GM12875 (cell line): ENCODE data around the gene RAD51D.

ENCODE experiments used
- H3K4me3 ChIP-seq: one replicate; pipeline ENCODE4 v1.5.1; 2011; ENCODE audit warnings: low read depth, low read length, control low read depth
- CTCF ChIP-seq: IDR thresholded peaks from 2 replicates; pipeline ENCODE4 v1.5.1; 2011; ENCODE audit warnings: low read depth, mild to moderate bottlenecking, control low read depth, inconsistent platforms, low read length, moderate library complexity, borderline replicate concordance; ENCODE audit not compliant: insufficient read depth

Gene RAD51D

DNA sequence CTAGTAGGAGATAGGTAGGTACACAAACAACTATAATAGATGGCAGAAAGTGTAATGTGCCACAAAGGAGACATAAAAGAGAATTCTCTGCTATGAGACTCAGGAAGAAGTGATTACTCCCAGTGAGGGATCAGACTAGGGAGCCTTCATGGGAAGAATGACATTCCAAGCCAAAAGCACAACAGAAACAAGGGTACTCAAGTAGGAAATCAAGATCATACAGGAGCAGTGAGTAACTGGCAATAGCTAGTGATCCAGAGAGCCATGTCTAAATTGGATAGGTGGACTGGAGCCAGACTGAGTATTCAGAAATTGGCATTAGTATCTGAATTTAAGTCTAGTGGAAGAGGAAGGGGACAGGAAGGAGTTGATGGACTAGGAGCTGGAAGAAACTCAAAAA, 66.9 kb downstream of the RAD51D start:
- no peak overlapping the region for H3K4me3 ChIP-seq
- no peak for TF ChIP-seq CTCF

DNA sequence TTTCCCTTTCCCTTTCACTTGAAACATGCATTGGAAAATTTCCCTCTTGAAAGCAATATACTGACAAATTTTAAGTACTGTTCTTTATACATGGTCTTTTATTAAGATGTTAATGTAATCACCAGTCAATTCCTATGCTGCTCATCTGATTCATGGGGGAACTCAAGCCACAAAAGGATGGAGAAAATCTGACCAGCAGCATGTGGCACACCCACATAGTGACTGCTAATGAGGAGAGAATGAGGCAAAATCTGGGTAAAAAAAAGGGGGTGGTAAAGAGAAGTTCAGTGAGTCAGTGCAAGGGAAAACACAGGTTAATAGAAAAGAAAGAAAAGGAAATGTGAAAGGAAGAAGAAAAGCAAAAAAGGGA, 67.4 kb downstream of the RAD51D start:
- no peak for TF ChIP-seq CTCF
- no peak overlapping the region for H3K4me3 ChIP-seq

DNA sequence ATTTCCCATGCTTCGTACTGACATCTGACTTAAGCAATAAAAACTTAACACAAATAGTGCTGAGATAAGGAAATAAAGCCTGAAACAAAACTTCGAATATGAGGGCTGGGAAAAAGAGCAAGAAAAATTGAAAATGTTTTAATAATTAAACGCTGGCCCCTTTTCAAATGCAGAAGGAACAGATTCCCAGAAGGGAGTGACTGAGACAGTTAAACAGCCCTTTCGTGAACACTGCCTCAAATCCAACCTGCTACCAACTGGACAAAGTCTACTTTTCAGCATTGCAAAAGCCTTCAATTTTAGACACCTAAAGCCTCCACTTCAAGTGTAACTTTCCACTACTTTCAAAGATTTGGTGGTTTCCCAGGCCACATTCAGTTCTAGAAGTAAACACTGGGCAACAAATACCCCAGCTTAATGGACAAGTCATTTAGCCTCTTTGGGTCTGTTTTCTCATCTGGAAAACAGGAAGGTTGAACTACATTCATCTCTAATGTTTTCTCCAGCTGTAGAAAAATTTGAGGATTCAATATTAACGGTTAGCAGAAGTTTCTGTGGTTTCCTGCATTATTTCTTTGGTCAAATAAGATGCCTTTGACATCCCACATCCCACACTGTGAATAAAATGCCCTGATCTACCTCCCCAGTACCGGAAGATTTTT, 68.0 kb downstream of the RAD51D start:
- no peak for TF ChIP-seq CTCF
- H3K4me3 ChIP-seq: no peak overlapping the region

DNA sequence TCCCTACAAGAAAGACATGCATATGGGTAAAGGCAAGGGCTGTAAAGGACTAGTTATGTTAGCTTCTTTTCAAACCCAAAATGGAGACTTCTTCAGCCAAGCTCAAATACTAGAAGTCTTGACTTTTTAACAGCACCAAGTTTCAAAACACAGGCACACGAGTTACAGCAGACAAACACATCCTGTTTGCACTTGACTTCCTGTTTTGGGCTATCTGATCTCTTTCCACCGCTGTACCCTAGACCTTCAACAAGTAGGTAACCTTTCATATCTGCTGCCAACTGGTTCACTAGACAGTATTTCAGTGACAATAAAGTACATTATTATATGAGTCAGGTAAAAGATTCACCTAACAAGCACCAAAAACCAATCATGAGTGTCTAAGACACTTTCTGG, 68.5 kb downstream of the RAD51D start:
- no peak overlapping the region for H3K4me3 ChIP-seq

GRCh38 chr17:35050170-35050569, 69.5 kb downstream of the RAD51D start:
- no peak for TF ChIP-seq CTCF
- no peak overlapping the region for H3K4me3 ChIP-seq

More for the DNA sequence above, 68.5 kb downstream of the RAD51D start:
- no peak for TF ChIP-seq CTCF

- TF ChIP-seq CTCF: no peak
- no peak overlapping the region for H3K4me3 ChIP-seq
These were observed 70.8 kb downstream of the RAD51D start for GRCh38 chr17:35048685-35049379.

GRCh38 chr17:35046740-35047283, 72.8 kb downstream of the RAD51D start:
- no peak overlapping the region for H3K4me3 ChIP-seq
- no peak for TF ChIP-seq CTCF
